AG09309 (cell line): ENCODE data around the gene EYS.

ENCODE experiments used
- DNase-seq: peaks from one replicate; pipeline ENCODE4 v3.0.0-alpha.2; 2010; ENCODE audit warnings: low read depth
- H3K4me3 ChIP-seq: 2 replicates; pipeline ENCODE4 v1.5.1; 2011; ENCODE audit warnings: mild to moderate bottlenecking, low read depth, low read length, moderate library complexity; ENCODE audit not compliant: control insufficient read depth
- TF ChIP-seq, protein P1 (sequence below): IDR thresholded peaks from 2 replicates; pipeline ENCODE4 v1.5.1; 2011; ENCODE audit warnings: mild to moderate bottlenecking, low read depth, low read length, inconsistent platforms; ENCODE audit not compliant: insufficient read depth, control insufficient read depth; ENCODE audit errors: missing control alignments

The EYS gene

DNA sequence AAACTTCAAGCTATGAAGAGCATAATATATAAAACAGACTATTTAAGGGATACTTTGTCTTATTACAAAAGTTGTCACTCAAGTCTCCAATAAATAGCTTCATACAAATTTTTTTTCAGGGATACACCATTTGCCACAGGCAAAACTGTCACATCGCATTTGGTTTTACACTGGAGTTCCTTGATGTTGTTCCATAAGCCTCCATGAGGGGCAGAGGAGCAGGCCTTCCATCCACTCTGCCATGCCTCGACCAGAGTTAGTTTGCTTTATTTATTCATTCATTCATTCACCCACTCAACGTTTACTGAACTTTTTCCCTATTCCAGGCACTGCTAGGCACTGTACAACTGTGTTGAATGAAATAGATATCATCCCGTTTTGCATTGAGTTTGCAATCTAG lies 1824.8 kb downstream of the EYS start:
- TF ChIP-seq, protein P1, sequence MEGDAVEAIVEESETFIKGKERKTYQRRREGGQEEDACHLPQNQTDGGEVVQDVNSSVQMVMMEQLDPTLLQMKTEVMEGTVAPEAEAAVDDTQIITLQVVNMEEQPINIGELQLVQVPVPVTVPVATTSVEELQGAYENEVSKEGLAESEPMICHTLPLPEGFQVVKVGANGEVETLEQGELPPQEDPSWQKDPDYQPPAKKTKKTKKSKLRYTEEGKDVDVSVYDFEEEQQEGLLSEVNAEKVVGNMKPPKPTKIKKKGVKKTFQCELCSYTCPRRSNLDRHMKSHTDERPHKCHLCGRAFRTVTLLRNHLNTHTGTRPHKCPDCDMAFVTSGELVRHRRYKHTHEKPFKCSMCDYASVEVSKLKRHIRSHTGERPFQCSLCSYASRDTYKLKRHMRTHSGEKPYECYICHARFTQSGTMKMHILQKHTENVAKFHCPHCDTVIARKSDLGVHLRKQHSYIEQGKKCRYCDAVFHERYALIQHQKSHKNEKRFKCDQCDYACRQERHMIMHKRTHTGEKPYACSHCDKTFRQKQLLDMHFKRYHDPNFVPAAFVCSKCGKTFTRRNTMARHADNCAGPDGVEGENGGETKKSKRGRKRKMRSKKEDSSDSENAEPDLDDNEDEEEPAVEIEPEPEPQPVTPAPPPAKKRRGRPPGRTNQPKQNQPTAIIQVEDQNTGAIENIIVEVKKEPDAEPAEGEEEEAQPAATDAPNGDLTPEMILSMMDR = no peak
- H3K4me3 ChIP-seq = no peak overlapping the region
- DNase-seq = no peak

DNA sequence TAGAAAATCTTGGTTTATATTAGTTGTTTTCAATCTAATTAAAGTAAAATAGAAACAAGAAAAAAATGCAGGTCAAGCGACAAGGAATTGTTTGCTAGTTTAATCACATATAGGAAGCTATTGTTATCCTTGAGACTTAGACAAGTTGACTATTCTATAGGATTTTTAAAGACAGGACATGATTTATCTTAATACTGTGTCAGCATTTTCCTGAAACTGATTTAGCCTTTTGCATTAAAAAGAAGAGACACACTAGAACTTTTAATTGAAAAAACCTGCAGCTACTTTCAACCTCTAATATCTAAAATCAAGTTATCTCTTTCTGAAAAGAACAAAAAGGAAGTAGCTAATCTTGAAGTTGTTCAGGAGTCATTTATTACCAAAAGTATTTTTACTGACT lies 1825.2 kb downstream of the EYS start:
- DNase-seq = no peak
- TF ChIP-seq, protein P1 = no peak

DNA sequence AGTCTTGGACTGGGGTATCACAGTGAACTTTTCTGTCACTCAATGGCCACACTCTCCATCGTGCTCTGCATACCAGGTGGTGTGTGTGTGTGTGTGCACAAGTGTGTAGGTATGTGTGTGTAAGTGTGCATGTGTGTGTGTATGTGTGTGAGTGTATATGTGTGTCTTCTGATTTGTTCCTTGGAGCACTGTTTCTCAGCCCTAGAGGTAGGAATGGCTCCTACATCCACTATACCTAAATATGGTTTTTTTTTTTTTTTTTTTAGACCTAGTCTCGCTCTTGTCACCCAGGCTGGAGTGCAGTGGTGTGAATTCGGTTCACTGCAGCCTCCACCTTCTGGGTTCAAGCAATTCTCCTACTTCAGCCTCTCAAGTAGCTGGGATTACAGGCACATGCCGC lies 1834.8 kb downstream of the EYS start:
- no peak overlapping the region for H3K4me3 ChIP-seq
- no peak for DNase-seq
- TF ChIP-seq, protein P1 = no peak

More for the DNA sequence above, 1825.2 kb downstream of the EYS start:
- no peak overlapping the region for H3K4me3 ChIP-seq

DNA sequence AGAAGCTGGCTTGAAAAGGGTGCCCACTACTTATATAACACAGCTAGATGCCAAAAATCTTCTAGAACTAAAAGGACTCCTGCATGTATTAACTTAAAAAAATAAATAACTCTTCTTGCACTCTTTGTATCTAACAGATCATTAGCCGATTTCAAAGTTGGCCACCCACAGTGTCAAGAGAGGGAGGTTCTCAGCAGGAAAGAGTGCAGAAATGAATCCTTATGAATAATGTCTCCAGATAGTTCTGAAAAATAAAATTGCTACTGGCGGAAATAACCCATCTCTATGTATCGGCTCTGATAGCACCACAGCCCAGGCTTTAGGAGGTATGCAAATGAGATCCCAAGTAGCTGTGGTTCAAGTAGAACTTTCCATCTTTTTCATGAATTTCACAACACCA lies 1838.7 kb downstream of the EYS start:
- no peak for DNase-seq
- no peak overlapping the region for H3K4me3 ChIP-seq
- TF ChIP-seq, protein P1 = no peak

DNA sequence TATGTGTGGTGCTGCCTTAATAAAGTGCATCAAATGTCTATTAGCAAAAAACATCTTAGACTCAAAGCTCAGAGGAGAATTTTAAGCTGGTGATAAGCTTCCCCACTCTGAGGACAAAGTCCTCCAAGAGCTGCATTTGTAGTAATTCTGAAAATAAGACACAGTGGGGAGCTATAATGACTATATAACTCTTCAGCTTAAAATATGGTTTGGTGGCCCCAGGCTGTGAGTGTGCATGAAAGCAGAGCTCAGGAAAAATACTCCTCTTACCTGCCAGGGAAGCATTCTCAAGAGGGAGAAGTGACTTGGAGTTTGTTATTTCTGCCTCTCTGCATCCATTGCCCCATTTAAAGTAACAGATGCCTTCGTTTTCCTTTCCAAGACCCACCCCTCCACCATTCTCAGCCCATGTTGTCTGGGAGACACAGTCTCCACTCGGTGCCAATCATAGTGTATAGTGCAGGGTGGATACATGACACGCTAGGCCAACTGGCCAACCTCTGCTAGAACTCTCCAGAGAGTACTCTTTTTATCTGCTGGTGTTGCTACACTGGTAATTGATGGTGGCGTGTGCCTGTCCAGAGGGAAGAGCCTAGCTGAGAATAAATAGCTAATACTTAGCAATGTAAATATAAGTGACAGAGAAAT lies 1842.2 kb downstream of the EYS start:
- TF ChIP-seq, protein P1 = no peak
- no peak for DNase-seq
- H3K4me3 ChIP-seq = no peak overlapping the region

DNA sequence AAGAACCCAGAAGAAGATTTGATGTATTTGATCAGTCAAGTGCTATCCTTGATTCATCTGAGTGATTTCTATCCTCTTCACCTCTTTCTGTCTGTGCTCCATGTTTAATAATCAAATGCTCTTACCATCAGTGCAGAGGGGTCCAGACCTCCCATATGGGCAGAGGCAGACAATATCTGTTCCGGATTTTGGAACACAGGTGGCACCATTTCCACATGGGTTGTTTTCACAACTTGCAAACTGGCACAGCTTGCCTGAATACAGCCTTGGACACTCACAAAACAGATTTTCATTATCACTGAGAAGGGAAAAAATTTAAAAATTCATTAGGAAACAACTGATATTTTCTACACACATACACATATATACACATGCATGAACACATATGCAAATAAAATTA lies 1843.0 kb downstream of the EYS start:
- H3K4me3 ChIP-seq = no peak overlapping the region
- no peak for DNase-seq
- TF ChIP-seq, protein P1 = no peak

DNA sequence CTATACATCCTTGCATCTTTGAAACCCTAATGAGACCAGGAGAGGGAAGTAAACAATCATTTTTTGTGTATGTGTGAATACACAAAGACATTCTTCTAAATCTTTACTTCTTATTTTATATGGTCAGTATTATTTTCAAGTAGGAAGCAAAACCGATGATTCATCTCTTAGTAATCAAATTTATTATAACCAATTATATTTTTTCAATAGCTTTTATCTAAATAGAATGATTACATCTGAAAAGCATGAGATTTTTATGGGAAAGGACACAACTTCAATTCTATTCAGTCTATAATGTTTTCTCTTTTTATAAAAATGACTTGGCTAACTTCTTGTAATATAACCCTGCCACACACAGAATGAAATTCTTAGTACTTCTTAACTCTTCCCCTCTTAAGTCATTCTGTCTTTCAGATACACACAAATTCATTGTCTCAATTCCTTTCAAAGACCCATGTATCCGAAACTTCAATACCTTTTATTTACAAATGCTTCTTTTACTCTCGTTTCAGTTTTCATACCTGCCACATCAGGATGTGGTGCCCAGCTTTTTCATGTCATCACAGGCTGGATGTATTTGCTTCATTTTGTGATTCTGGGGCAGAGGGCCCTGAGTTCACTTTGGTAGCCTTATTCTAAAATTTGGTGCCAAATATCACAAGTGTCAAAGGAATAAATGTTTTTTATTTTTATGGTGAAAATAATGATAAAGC lies 1844.4 kb downstream of the EYS start:
- H3K4me3 ChIP-seq = no peak overlapping the region
- TF ChIP-seq, protein P1 = no peak
- DNase-seq = no peak
